H1 (cell line): ENCODE data around the gene ATOH8. TPM values are rescaled to one million over a fixed set of nuclear protein-coding genes. Genes with fewer than 3 reads are reported as not detected.
A peak's percentile ranks its signal among the peaks of the same experiment; 100 is the strongest.

ENCODE experiments used
- CTCF ChIA-PET: fragments of 300-600 bp; sonication (Branson Sonifier 250); formaldehyde crosslinking; loops from one replicate; lab custom pipeline; 2021; ENCODE audit not compliant: partially characterized antibody; lab: Charles Lee
- POLR2A ChIA-PET: fragments of 300-600 bp; sonication (Branson Sonifier 250); formaldehyde crosslinking; loops from one replicate; lab custom pipeline; 2021; ENCODE audit warnings: inconsistent platforms; ENCODE audit not compliant: partially characterized antibody; lab: Charles Lee
- DNase-seq, 2 experiments: peaks; one replicate each; pipeline versions ENCODE4 v3.0.0 to v3.0.0-alpha.2; 2010 to 2022; ENCODE audit warnings: low spot score in 2 of 2, low read depth in 1 of 2, mixed read lengths in 1 of 2
- FAIRE-seq: peaks from 2 replicates; lab custom pipeline; 2011; peaks lifted over from hg19 to GRCh38; lab: Jason Lieb, UNC
- H2AFZ ChIP-seq: 2 replicates; pipeline ENCODE4 v1.8.1; 2012; ENCODE audit warnings: low read length, inconsistent platforms
- H2AK5ac ChIP-seq: 2 replicates; pipeline ENCODE4 v1.6.1; 2013; ENCODE audit warnings: low read depth, low read length
- H2BK120ac ChIP-seq: replicated peaks from 2 replicates; pipeline ENCODE3; 2013; ENCODE audit warnings: low read depth, low read length, inconsistent platforms
- H2BK12ac ChIP-seq: 2 replicates; pipeline ENCODE4 v1.6.1; 2013; ENCODE audit warnings: low read depth, low read length
- H2BK15ac ChIP-seq: 2 replicates; pipeline ENCODE4 v1.6.1; 2013; ENCODE audit warnings: low read length
- H2BK20ac ChIP-seq: 2 replicates; pipeline ENCODE4 v1.6.1; 2013; ENCODE audit warnings: low read length
- H2BK5ac ChIP-seq: 2 replicates; pipeline ENCODE4 v1.6.1; 2013; ENCODE audit warnings: low read depth, low read length
- H3K14ac ChIP-seq: 2 replicates; pipeline ENCODE4 v1.6.1; 2013; ENCODE audit warnings: inconsistent platforms; ENCODE audit not compliant: insufficient read length
- H3K18ac ChIP-seq: 2 replicates; pipeline ENCODE4 v1.6.1; 2013; ENCODE audit warnings: low read length; ENCODE audit errors: extremely low read depth
- H3K23ac ChIP-seq: 2 replicates; pipeline ENCODE4 v1.6.1; 2013; ENCODE audit warnings: inconsistent platforms; ENCODE audit not compliant: insufficient read length
- H3K23me2 ChIP-seq: 2 replicates; pipeline ENCODE4 v1.6.1; 2013; ENCODE audit warnings: low read depth, low read length
- H3K27ac ChIP-seq: 2 replicates; pipeline ENCODE4 v1.6.1; 2011; ENCODE audit warnings: low read depth, low read length, inconsistent platforms
- H3K27me3 ChIP-seq, 4 experiments: replicated peaks in 1 of 4; 1 replicate in 1 of 4; 2 replicates in 3 of 4; pipeline versions ENCODE4 v1.6.1 to v1.8.1; 2011 to 2013; ENCODE audit warnings: low read length in 3 of 4, mild to moderate bottlenecking in 3 of 4, inconsistent platforms in 2 of 4, mixed read lengths in 2 of 4, moderate library complexity in 1 of 4; ENCODE audit not compliant: control insufficient read depth in 3 of 4, insufficient read depth in 3 of 4; ENCODE audit errors: extremely low read depth in 1 of 4
- H3K36me3 ChIP-seq, 4 experiments: 2 replicates each; pipeline versions ENCODE4 v1.6.1 to v1.8.1; 2011 to 2013; ENCODE audit warnings: mild to moderate bottlenecking in 4 of 4, low read length in 3 of 4, moderate library complexity in 2 of 4, control low read depth in 1 of 4, inconsistent platforms in 1 of 4; ENCODE audit not compliant: insufficient read depth in 4 of 4, control insufficient read depth in 2 of 4
- H3K4ac ChIP-seq: replicated peaks from 2 replicates; pipeline ENCODE3; 2013; ENCODE audit warnings: low read length, low read depth, mixed read lengths, inconsistent platforms; ENCODE audit not compliant: insufficient read length
- H3K4me1 ChIP-seq, 4 experiments: replicated peaks in 1 of 4; 1 replicate in 1 of 4; 2 replicates in 3 of 4; pipeline versions ENCODE4 v1.6.1 to v1.8.1; 2011 to 2013; ENCODE audit warnings: low read length in 3 of 4, inconsistent platforms in 2 of 4, mixed read lengths in 1 of 4; ENCODE audit not compliant: insufficient read depth in 4 of 4, control insufficient read depth in 3 of 4
- H3K4me2 ChIP-seq, 2 experiments: 2 replicates each; pipeline versions ENCODE4 v1.6.1 to v1.8.1; 2011 to 2013; ENCODE audit warnings: low read depth in 2 of 2, low read length in 2 of 2, control low read depth in 1 of 2, inconsistent platforms in 1 of 2, mild to moderate bottlenecking in 1 of 2; ENCODE audit not compliant: insufficient read depth in 1 of 2
- H3K4me3 ChIP-seq, 4 experiments: fragments of 200-600, 300-600 bp in 1 of 4; sonication (generic), shearing (Covaris generic), sonication (Bioruptor Twin) in 1 of 4; 2 replicates each; pipeline versions ENCODE4 v1.5.1 to v1.8.1; 2011 to 2016; ENCODE audit warnings: low read length in 4 of 4, low read depth in 3 of 4, control low read depth in 2 of 4, inconsistent platforms in 2 of 4, mild to moderate bottlenecking in 2 of 4, mixed read lengths in 1 of 4, moderate library complexity in 1 of 4; ENCODE audit not compliant: insufficient read depth in 2 of 4; ENCODE audit errors: extremely low read depth in 1 of 4
- H3K56ac ChIP-seq: replicated peaks from 2 replicates; pipeline ENCODE3; 2013; ENCODE audit warnings: low read depth, mild to moderate bottlenecking, mixed read lengths, low read length, inconsistent platforms; ENCODE audit not compliant: insufficient read length
- H3K79me1 ChIP-seq: 2 replicates; pipeline ENCODE4 v1.6.1; 2013; ENCODE audit warnings: low read depth, low read length, control low read depth
- H3K79me2 ChIP-seq, 2 experiments: 2 replicates each; pipeline versions ENCODE4 v1.6.1 to v1.8.1; 2012 to 2013; ENCODE audit warnings: low read length in 2 of 2, mild to moderate bottlenecking in 2 of 2, inconsistent platforms in 1 of 2; ENCODE audit not compliant: insufficient read depth in 2 of 2, control insufficient read depth in 1 of 2
- H3K9ac ChIP-seq, 4 experiments: replicated peaks in 1 of 4; 1 replicate in 1 of 4; 2 replicates in 3 of 4; pipeline versions ENCODE4 v1.6.1 to v1.8.1; 2011 to 2013; ENCODE audit warnings: low read depth in 3 of 4, low read length in 3 of 4, control low read depth in 2 of 4, mild to moderate bottlenecking in 2 of 4, moderate library complexity in 2 of 4, inconsistent platforms in 1 of 4; ENCODE audit errors: extremely low read depth in 1 of 4
- H3K9me3 ChIP-seq, 2 experiments: 2 replicates each; pipeline versions ENCODE4 v1.6.1 to v1.8.1; 2012 to 2013; ENCODE audit warnings: mild to moderate bottlenecking in 2 of 2, moderate library complexity in 2 of 2, control low read depth in 1 of 2, inconsistent platforms in 1 of 2, low read depth in 1 of 2, low read length in 1 of 2, mixed read lengths in 1 of 2; ENCODE audit not compliant: insufficient read depth in 2 of 2
- H4K20me1 ChIP-seq, 2 experiments: replicated peaks in 1 of 2; 2 replicates each; pipeline versions ENCODE3 to v1.8.1; 2011 to 2013; ENCODE audit warnings: inconsistent platforms in 2 of 2, low read length in 2 of 2, mild to moderate bottlenecking in 1 of 2; ENCODE audit not compliant: insufficient read depth in 2 of 2, control insufficient read depth in 1 of 2
- H4K5ac ChIP-seq: 2 replicates; pipeline ENCODE4 v1.6.1; 2013; ENCODE audit warnings: low read length, low read depth, mixed read lengths, inconsistent platforms; ENCODE audit not compliant: insufficient read length
- H4K8ac ChIP-seq: 2 replicates; pipeline ENCODE4 v1.8.0; 2013; ENCODE audit warnings: mild to moderate bottlenecking, moderate library complexity, low read length, inconsistent platforms; ENCODE audit not compliant: insufficient read depth; ENCODE audit errors: extremely low read depth
- H4K91ac ChIP-seq: replicated peaks from 2 replicates; pipeline ENCODE3; 2013; ENCODE audit warnings: low read length, mixed read lengths, inconsistent platforms; ENCODE audit not compliant: insufficient read length
- BRCA1 ChIP-seq: IDR thresholded peaks from 2 replicates; pipeline ENCODE4 v1.6.1; 2012; ENCODE audit warnings: low read depth, low read length, improper control_type of control experiment
- EZH2 ChIP-seq: fragments of 200-600 bp; sonication (generic); IDR thresholded peaks from 2 replicates; pipeline ENCODE4 v1.7.1; 2012; ENCODE audit warnings: low read depth, mild to moderate bottlenecking, moderate library complexity, low read length, inconsistent platforms; ENCODE audit not compliant: severe bottlenecking
- RNF2 ChIP-seq: fragments of 200-900, 300-1000 bp; sonication (generic); IDR thresholded peaks from 2 replicates; pipeline ENCODE4 v1.7.1; 2016; ENCODE audit warnings: borderline replicate concordance, low read depth, mild to moderate bottlenecking, antibody characterized with exemption, low read length; ENCODE audit not compliant: poor library complexity, severe bottlenecking; ENCODE audit errors: missing control alignments
- SUZ12 ChIP-seq: fragments of 200-600 bp; sonication (generic); IDR thresholded peaks from 2 replicates; pipeline ENCODE4 v1.6.1; 2012; ENCODE audit warnings: mild to moderate bottlenecking, inconsistent platforms, low read length, moderate library complexity, mixed read lengths
- WGBS, 2 experiments: shearing (Covaris generic) in 1 of 2; methylation state at CpG; one replicate each; pipeline versions ENCODE4 v1.1.6 to v1.1.7; 2013 to 2015; ENCODE audit warnings: low lambda C conversion rate in 2 of 2, mixed read lengths in 2 of 2, inconsistent platforms in 1 of 2, low coverage in 1 of 2, missing lambda C conversion rate in 1 of 2; ENCODE audit not compliant: insufficient replicate concordance in 2 of 2, insufficient coverage in 1 of 2, insufficient read length in 1 of 2; ENCODE audit errors: extremely low coverage in 1 of 2, missing lambda C conversion rate in 1 of 2; 5-methylcytosine and 5-hydroxymethylcytosine counted together
- polyA plus RNA-seq, 7 experiments: library from polyadenylated mRNA; depleted of rRNA in 3 of 7; stranded (reverse) in 5 of 7; unstranded in 2 of 7; fragments of >200 nt in 5 of 7; fragments of 200-250 nt in 2 of 7; gene quantifications; 1 replicate in 5 of 7; 2 replicates in 1 of 7; 4 replicates in 1 of 7; pipeline versions ENCODE4 v1.2.1 to v1.2.3, GENCODE V29; 2011 to 2013; ENCODE audit warnings: missing spikeins in 2 of 7, mixed read lengths in 2 of 7
- total RNA-seq: library from RNA; stranded (reverse); fragmentation: NEBNext Ultra II Directional; extraction: Animal tissue kit (Norgen Biotek cat#: 25700); gene quantifications from 2 replicates; pipeline ENCODE4 v1.2.1, GENCODE V29; 2021

Gene ATOH8
- total and polyA plus RNA-seq, 2 of the 8 experiments (the other 6 are each of a cell fraction or from before 2014, with no cell fraction given): 0.50 to 0.53 TPM

DNA sequence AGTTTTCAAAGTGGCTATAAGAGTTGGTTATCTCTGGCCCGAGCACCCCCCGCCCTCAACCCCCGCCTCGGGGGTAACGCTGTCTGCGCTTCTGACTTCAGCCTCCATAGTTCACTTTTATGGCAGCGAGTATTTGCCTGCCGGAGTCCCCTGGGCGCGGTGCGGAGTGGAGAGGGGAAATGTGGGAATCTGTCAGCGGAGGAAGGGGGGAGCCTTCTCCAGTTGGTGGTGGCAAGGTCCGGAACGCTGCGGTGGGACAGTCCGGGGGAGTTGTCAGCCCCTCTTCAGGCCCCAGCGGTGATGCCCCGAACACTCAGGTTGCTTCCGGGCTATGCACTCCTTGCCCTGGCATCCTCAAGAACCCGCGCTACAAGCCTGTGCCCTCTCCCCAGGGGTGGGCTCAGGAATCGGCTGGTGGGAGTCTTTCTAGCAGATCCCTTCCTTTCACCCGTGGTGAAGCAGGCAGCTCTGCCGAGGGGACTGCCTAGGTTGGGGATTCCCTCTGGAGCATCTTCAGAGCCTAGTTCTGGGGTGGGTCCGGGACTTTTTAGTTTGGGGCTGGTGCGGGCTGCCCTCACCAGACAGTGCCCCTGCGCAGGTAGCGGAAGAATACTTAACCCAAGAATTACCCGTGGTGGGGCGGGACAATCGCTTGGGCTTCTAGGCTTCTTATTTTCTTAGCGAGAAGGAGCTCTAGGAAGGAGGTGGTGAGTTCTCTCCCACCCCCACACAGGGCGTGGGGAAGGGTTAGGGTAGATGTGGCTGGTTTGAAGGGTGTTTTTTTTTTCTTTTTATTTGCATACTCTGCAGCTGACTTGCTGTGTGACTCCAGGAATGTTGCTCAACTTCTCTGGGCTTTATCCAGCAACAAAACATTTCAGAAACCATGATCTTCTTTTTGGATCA is 1.6 kb downstream of the ATOH8 start:
- Histone ChIP-seq H3K79me2 (no peaks in the 10 kb centered on the region), H4K5ac (no peak overlapping the region), H3K18ac (peak overlapping the region; percentile 32), H3K4me1 (peaks cover 0 to 10% (median 8%) of the 10 kb centered on the region in 4 experiments; a peak in 5 of 7 replicates), H4K20me1 (peaks cover 0 to 14% of the 10 kb centered on the region in 2 experiments), H3K4me2 (peak overlapping the region; percentile 88 to 95), H3K36me3 (no peaks in the 10 kb centered on the region), H2BK5ac (no peak overlapping the region), H3K9me3 (no peaks in the 10 kb centered on the region), H3K9ac (no peak overlapping the region), H2BK120ac (no peak overlapping the region), H3K23ac (no peak overlapping the region), H4K91ac (no peak overlapping the region), H2AK5ac (no peak overlapping the region), H3K4ac (no peak overlapping the region), H2BK15ac (no peak overlapping the region), H3K23me2 (peaks cover 18% of the 10 kb centered on the region), H2BK20ac (no peak overlapping the region), H3K79me1 (no peaks in the 10 kb centered on the region), H3K56ac (no peak overlapping the region), H4K8ac (no peak overlapping the region), H2BK12ac (no peak overlapping the region), H3K27me3 (peaks cover 47 to 70% (median 62%) of the 10 kb centered on the region in 4 experiments), H2AFZ (no peak overlapping the region), H3K14ac (no peak overlapping the region), H3K4me3 (peak overlapping the region; percentile 56 to 90 (median 76); a peak in 7 of 8 replicates), H3K27ac (no peak overlapping the region)
- FAIRE-seq: no peak
- WGBS, 2 experiments: 8% methylated on average over 33 of the region's 33 CpGs; no CpG with 5 or more reads in 1 of the 2 experiments
- TF ChIP-seq RNF2 (peak; percentile 4), EZH2 (peak; percentile 70), BRCA1 (no peak), SUZ12 (peak; percentile 73)
- no peak for DNase-seq
- ChIA-PET CTCF (interaction anchor here (0.7 to 47.8 kb wide), 5 partner anchors 1 to 295 kb away, joined by 3 to 986 read pairs (median 4); partner anchors contain the start of gene ATOH8), POLR2A (interaction anchor here (2.4 kb wide), 1 partner anchor 10 kb away, joined by 17 read pairs; no protein-coding TSS in a partner anchor)
